ENCODE data around the gene ZAR1L.

The ZAR1L gene

GRCh38 chr13:32311188-32311897, 3.8 kb downstream of the ZAR1L start:
- H3K9me3 ChIP-seq (ENCODE audit: insufficient read depth, low read length, severe bottlenecking), result no peaks in the 10 kb centered on the region
- no peak overlapping the region for H3K4me2 ChIP-seq (ENCODE audit: insufficient read depth, low read length)
- H3K4me3 ChIP-seq (ENCODE audit: low read depth in 1 of 2, low read length in 2 of 2), result no peak overlapping the region
- peaks cover 4% of the 10 kb centered on the region; the same call in 1 of the 2 replicates for H3K36me3 ChIP-seq (ENCODE audit: insufficient read depth, low read length)
- H2AFZ ChIP-seq (ENCODE audit: low read depth, low read length), result no peak overlapping the region
- peaks cover 26% of the 10 kb centered on the region for H3K4me1 ChIP-seq (ENCODE audit: insufficient read depth, low read length)
- DNase-seq (no peak), ATAC-seq (ENCODE audit: insufficient read depth, low read depth) (no peak)
- H3K27ac ChIP-seq (ENCODE audit: low read length), result no peak overlapping the region
- H3K27me3 ChIP-seq (ENCODE audit: insufficient read depth, low read length, poor library complexity), result no peaks in the 10 kb centered on the region
- H3K9ac ChIP-seq (ENCODE audit: low read depth, low read length), result no peak overlapping the region
- H3K79me2 ChIP-seq (ENCODE audit: insufficient read depth, low read length), result peaks cover 13% of the 10 kb centered on the region
- TF ChIP-seq CTCF (IDR thresholded peaks at IDR 0.05; ENCODE audit: borderline replicate concordance, extremely low read depth, low read length, poor library complexity, severe bottlenecking), result no peak
- TF ChIP-seq EZH2 (IDR thresholded peaks at IDR 0.05; ENCODE audit: borderline replicate concordance, low read depth, low read length, severe bottlenecking), result no peak
- no peaks in the 10 kb centered on the region for H4K20me1 ChIP-seq (ENCODE audit: insufficient read depth, low read length)

- ATAC-seq (ENCODE audit: insufficient read depth, low read depth), result no peak; the same call in 2 of the 3 replicates
- Histone ChIP-seq H3K9ac (ENCODE audit: low read depth, low read length) (no peak overlapping the region), H3K4me1 (ENCODE audit: insufficient read depth, low read length) (peaks cover 22% of the 10 kb centered on the region), H3K36me3 (ENCODE audit: insufficient read depth, low read length) (no peaks in the 10 kb centered on the region), H4K20me1 (ENCODE audit: insufficient read depth, low read length) (no peaks in the 10 kb centered on the region), H3K9me3 (ENCODE audit: insufficient read depth, low read length, severe bottlenecking) (peaks cover 2% of the 10 kb centered on the region), H3K4me2 (ENCODE audit: insufficient read depth, low read length) (no peak overlapping the region), H3K27ac (ENCODE audit: low read length) (no peak overlapping the region), H3K79me2 (ENCODE audit: insufficient read depth, low read length) (peaks cover 4% of the 10 kb centered on the region; the same call in 1 of the 2 replicates), H3K4me3 (ENCODE audit: low read depth in 1 of 2, low read length in 2 of 2) (no peak overlapping the region), H2AFZ (ENCODE audit: low read depth, low read length) (no peak overlapping the region), H3K27me3 (ENCODE audit: insufficient read depth, low read length, poor library complexity) (no peaks in the 10 kb centered on the region)
- TF ChIP-seq CTCF (IDR thresholded peaks at IDR 0.05; ENCODE audit: borderline replicate concordance, extremely low read depth, low read length, poor library complexity, severe bottlenecking) (peak; percentile 61), EZH2 (IDR thresholded peaks at IDR 0.05; ENCODE audit: borderline replicate concordance, low read depth, low read length, severe bottlenecking) (no peak)
- DNase-seq, result peak; percentile 10
These were observed 4.9 kb downstream of the ZAR1L start for GRCh38 chr13:32310134-32310706.

GRCh38 chr13:32309312-32310133, 5.6 kb downstream of the ZAR1L start:
- H3K27me3 ChIP-seq (ENCODE audit: insufficient read depth, low read length, poor library complexity), result no peaks in the 10 kb centered on the region
- H3K27ac ChIP-seq (ENCODE audit: low read length), result 0 out of 2 replicates have a peak overlapping the region, but pooled peaks have one; percentile 39
- ATAC-seq (ENCODE audit: insufficient read depth, low read depth) (peak; percentile 54; the same call in 1 of the 3 replicates), DNase-seq (no peak)
- H3K9ac ChIP-seq (ENCODE audit: low read depth, low read length), result no peak overlapping the region
- no peak overlapping the region for H3K4me2 ChIP-seq (ENCODE audit: insufficient read depth, low read length)
- H3K79me2 ChIP-seq (ENCODE audit: insufficient read depth, low read length), result peaks cover 2% of the 10 kb centered on the region; the same call in 1 of the 2 replicates
- TF ChIP-seq EZH2 (IDR thresholded peaks at IDR 0.05; ENCODE audit: borderline replicate concordance, low read depth, low read length, severe bottlenecking), result no peak
- no peak for TF ChIP-seq CTCF (IDR thresholded peaks at IDR 0.05; ENCODE audit: borderline replicate concordance, extremely low read depth, low read length, poor library complexity, severe bottlenecking)
- peaks cover 2% of the 10 kb centered on the region for H3K9me3 ChIP-seq (ENCODE audit: insufficient read depth, low read length, severe bottlenecking)
- no peaks in the 10 kb centered on the region for H3K36me3 ChIP-seq (ENCODE audit: insufficient read depth, low read length)
- no peaks in the 10 kb centered on the region for H4K20me1 ChIP-seq (ENCODE audit: insufficient read depth, low read length)
- peaks cover 15% of the 10 kb centered on the region for H3K4me1 ChIP-seq (ENCODE audit: insufficient read depth, low read length)
- no peak overlapping the region for H3K4me3 ChIP-seq (ENCODE audit: low read depth in 1 of 2, low read length in 2 of 2)
- peak overlapping the region; percentile 62 for H2AFZ ChIP-seq (ENCODE audit: low read depth, low read length)

Measured in DND-41 (cell line).